ENCODE results near the gene CYP46A1.
A peak's percentile ranks its signal among the peaks of the same experiment; 100 is the strongest.

The CYP46A1 gene

DNA sequence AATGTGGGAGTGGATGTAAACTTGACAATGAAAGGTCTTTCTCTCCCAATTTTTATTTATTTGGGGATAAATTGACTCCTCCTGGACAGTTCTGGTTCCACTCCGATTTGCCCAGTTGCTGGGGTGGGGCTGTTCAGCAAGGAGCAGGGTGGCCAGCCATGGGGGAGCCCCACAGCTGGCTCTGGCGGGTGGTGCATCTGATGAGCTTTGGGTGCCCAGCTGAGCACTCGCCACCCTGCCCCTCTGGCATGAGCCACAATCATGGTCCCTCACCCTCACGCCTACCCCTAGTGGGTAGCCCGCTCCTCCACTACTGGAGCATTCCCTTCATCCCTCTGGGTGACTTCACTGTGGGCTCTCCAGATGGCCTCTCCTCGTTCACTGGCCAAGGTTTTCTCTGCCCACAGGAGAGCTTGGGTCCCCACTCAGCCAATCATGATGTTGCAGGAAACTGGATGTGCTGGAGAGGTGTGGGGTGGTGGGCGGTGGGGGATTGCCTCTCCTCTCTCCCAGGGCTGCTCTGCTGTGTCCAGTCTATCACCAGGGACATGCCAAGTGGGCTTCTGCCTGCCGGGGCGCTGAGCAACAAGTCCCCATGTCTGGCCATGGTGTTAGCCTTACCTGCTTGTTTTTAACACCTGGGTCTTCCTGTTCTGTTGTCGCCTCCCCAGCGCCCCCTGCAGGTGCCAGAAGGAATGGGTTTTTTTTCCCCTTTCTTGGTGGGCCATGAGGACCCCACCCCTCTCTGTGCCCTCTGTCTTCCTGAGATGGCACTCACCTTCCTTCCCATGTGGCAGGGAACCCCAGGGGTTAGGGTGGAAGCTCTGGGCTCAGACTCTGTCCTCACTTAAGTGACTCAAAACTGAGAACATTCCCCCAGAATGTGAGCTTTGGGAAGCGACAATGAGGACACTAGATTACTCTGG is 3.4 kb downstream of the CYP46A1 start:
- no peak for DNase-seq (ENCODE audit: low read depth, low spot score)
- no peak overlapping the region for H3K4me3 ChIP-seq (ENCODE audit: low read depth, low read length)
- peak; percentile 68 for TF ChIP-seq CTCF (IDR thresholded peaks at IDR 0.05; ENCODE audit: low read depth, low read length)
- in situ Hi-C loops (cut with HindIII; ENCODE audit: low sequenced_read_pairs), result no loop called here

GRCh38 chr14:99688210-99688581 is 4.1 kb downstream of the CYP46A1 start:
- DNase-seq (ENCODE audit: low read depth, low spot score), result no peak
- in situ Hi-C loops (cut with HindIII; ENCODE audit: low sequenced_read_pairs), result no loop called here
- no peak overlapping the region for H3K4me3 ChIP-seq (ENCODE audit: low read depth, low read length)
- TF ChIP-seq CTCF (IDR thresholded peaks at IDR 0.05; ENCODE audit: low read depth, low read length), result no peak

- in situ Hi-C loops (cut with HindIII; ENCODE audit: low sequenced_read_pairs), result no loop called here
- DNase-seq (ENCODE audit: low read depth, low spot score), result no peak
- TF ChIP-seq CTCF (IDR thresholded peaks at IDR 0.05; ENCODE audit: low read depth, low read length), result no peak
- no peak overlapping the region for H3K4me3 ChIP-seq (ENCODE audit: low read depth, low read length)
Observed at GRCh38 chr14:99688629-99689028, 4.5 kb downstream of the CYP46A1 start.

DNA sequence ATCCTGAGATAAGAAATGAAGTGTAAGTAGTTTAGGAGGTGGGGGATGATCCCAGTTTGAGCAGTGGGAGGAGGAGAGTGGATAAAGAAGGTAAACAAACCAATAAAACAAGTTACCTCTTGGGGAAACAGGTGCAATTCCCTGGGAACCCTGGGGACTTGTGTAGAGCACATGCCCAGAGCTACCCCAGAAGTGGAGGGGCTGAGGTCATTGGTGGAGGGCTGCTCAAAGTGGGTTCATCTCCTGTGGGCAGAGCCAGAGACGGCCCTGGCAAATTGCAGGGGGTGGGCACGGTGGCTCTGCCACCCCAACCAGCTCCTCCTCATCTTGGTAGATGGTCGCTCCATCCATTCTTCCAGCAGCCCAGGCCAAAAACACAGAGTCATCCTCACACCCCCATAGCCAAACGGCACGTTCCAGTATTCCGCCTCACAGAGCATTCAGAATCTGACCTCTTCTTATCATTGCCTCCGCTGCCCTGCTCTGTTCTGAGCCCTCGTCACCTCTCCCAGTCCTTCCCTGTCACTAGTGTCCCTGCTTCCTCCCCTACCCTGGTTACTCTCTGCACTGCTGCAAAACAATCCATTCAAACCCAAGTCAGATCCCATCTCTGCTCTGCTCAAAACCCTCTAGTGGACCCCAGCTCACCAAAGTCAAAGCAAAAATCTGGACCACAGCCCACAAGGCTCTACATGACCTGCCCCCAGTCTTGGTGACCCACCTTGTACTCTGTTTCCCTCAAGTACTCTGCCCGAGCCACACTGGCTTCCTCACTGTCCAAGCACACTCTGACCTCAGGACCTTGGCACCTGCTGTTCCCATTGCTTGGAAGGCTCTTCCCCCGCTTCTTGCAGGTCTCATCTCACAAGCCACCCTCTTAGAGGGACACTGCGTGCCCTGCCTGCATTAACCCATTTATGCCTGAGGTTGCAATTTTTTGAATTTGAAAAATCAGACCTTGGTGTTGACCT is 5.5 kb downstream of the CYP46A1 start:
- no peak overlapping the region for H3K4me3 ChIP-seq (ENCODE audit: low read depth, low read length)
- no peak for DNase-seq (ENCODE audit: low read depth, low spot score)
- in situ Hi-C loops (cut with HindIII; ENCODE audit: low sequenced_read_pairs), result no loop called here
- TF ChIP-seq CTCF (IDR thresholded peaks at IDR 0.05; ENCODE audit: low read depth, low read length), result no peak

DNA sequence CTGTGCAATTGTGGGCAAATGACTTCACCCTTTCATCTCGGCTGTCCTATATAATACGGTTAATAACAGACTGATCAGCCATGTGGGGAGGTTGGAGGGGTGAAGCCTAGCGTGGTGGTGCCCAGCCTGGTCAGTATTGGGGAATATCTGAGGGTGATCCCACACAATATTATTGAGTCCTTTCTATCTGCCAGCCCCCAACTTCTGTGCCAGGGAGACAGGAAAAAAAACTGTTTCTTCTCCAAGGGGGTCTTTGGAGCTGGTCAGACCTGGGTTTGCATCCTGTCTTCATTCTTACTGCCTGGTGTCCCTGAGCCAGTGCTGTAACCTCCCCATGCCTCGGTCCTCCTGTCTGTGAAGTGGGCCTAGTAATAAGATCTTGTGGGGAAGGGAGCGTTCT is 6.5 kb downstream of the CYP46A1 start:
- no peak for DNase-seq (ENCODE audit: low read depth, low spot score)
- H3K4me3 ChIP-seq (ENCODE audit: low read depth, low read length), result no peak overlapping the region
- in situ Hi-C loops (cut with HindIII; ENCODE audit: low sequenced_read_pairs), result no loop called here
- TF ChIP-seq CTCF (IDR thresholded peaks at IDR 0.05; ENCODE audit: low read depth, low read length), result no peak

- no peak for TF ChIP-seq CTCF (IDR thresholded peaks at IDR 0.05; ENCODE audit: low read depth, low read length)
- in situ Hi-C loops (cut with HindIII; ENCODE audit: low sequenced_read_pairs), result no loop called here
- H3K4me3 ChIP-seq (ENCODE audit: low read depth, low read length), result no peak overlapping the region
- DNase-seq (ENCODE audit: low read depth, low spot score), result no peak
Observed at GRCh38 chr14:99691111-99691885, 7.2 kb downstream of the CYP46A1 start.
